Thyroid gland (tissue), 4 donors: ENCODE data around the gene CARMIL1.

Experiments used
- CTCF ChIP-seq, 6 experiments: fragments of 200-600 bp in 3 of 6; fragments of 450-650 bp in 3 of 6; sonication (generic) in 3 of 6; IDR thresholded peaks; one replicate each; pipeline ENCODE4 v1.5.1; 2016 to 2019; ENCODE audit warnings: antibody characterized with exemption in 6 of 6, mild to moderate bottlenecking in 2 of 6, inconsistent platforms in 1 of 6, moderate library complexity in 1 of 6
- POLR2A ChIP-seq, 2 donors: fragments of 450-650 bp; IDR thresholded peaks; one replicate each; pipeline ENCODE4 v1.6.1; 2017; ENCODE audit warnings: antibody characterized with exemption in 2 of 2, mild to moderate bottlenecking in 2 of 2, moderate library complexity in 1 of 2

GRCh38 chr6:25307805-25308494 is 28.8 kb downstream of the CARMIL1 start:
- TF ChIP-seq CTCF (IDR thresholded peaks at IDR 0.05) (no peak), POLR2A (IDR thresholded peaks at IDR 0.05) (no peak)
